ENCODE measurements around the gene SLC22A1.
"Not testable (repeated sequence)": the region's sequence is repeated elsewhere in the genome, so short reads cannot be mapped to it uniquely, and the experiment has no call there.

SLC22A1 gene

DNA sequence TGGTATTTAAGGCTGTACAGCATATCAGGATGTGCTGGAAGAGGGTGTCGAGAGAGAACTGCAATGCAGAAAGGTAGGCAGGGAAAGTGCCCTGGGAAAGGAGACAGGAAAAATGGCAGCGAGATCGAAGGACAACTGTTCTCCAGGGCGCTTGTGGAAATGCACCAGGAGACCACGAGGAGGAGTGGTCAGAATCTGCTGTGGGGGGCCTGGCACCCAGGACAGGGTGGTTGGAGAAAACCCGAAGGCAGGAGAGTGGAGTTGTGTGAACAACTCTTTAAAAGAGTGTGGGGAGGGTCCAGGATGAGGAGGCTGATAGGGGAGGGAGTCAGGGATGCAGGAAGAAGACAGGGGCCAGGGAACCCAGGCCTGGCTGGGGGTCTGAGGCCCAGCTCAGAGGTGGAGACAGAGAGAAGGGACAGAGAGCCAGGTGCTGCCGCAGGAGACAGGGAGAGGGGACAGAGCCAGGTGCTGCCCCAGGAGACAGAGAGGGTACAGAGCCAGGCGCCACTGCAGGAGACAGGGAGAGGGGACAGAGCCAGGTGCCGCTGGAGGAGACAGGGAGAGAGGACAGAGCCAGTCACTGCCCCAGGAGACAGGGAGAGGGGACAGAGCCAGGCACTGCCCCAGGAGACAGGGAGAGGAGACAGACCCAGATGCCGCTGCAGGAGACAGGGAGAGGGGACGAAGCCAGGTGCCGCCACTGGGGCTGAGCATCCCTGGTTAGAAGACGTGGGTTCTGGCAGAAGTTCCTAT, 9.3 kb downstream of the SLC22A1 start:
- H3K4me3 ChIP-seq (ENCODE audit: low read length), result no peak overlapping the region
- TF ChIP-seq, protein P1, sequence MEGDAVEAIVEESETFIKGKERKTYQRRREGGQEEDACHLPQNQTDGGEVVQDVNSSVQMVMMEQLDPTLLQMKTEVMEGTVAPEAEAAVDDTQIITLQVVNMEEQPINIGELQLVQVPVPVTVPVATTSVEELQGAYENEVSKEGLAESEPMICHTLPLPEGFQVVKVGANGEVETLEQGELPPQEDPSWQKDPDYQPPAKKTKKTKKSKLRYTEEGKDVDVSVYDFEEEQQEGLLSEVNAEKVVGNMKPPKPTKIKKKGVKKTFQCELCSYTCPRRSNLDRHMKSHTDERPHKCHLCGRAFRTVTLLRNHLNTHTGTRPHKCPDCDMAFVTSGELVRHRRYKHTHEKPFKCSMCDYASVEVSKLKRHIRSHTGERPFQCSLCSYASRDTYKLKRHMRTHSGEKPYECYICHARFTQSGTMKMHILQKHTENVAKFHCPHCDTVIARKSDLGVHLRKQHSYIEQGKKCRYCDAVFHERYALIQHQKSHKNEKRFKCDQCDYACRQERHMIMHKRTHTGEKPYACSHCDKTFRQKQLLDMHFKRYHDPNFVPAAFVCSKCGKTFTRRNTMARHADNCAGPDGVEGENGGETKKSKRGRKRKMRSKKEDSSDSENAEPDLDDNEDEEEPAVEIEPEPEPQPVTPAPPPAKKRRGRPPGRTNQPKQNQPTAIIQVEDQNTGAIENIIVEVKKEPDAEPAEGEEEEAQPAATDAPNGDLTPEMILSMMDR (conservative IDR thresholded peaks at IDR 0.05; ENCODE audit: low read length), result no peak
- DNase-seq (ENCODE audit: low read depth), result no peak

DNA sequence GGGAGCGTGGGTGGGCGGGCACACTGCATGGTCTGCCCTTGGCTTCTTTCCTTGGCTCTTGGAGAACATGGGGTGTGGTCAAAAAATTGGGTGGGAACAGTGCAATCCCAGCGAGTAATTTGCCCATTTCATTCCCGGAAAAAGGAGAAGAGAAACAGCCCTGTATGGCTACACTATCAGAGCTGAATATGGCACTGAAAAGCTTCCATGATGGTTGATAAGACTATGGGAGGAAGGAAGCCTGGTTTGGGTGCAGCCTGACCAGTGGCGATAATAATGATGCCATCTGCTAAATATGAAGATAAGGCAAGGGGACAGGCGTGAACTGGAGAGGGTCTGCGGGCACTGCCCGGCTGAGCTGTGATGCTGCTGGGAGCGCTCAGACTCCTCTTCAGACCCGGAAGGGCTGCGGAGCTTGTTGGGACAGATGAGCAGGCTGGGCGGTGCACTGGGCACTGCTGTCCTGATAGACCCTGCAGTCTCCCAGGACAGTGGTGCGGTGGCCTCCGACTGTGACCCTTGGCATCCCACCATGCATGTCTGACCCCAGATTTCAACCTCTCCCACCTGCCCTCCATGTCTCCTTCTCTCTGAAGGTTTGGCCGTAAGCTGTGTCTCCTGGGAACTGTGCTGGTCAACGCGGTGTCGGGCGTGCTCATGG, 10.2 kb downstream of the SLC22A1 start:
- H3K4me3 ChIP-seq (ENCODE audit: low read length), result no peak overlapping the region
- TF ChIP-seq, protein P1 (conservative IDR thresholded peaks at IDR 0.05; ENCODE audit: low read length), result no peak
- DNase-seq (ENCODE audit: low read depth), result no peak

DNA sequence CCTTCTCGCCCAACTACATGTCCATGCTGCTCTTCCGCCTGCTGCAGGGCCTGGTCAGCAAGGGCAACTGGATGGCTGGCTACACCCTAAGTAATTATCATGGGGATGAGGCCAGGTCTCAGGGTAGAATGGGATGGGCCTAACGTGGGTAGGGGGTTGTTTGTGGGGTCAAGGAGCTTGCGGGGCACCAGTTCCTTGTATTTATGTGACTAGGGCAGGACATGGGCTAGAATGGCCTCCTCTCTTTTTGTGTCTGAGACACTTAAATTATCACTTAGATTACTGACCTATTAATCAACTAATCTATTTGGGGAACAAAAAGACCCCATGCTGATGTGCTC, 10.7 kb downstream of the SLC22A1 start:
- no peak overlapping the region for H3K4me3 ChIP-seq (ENCODE audit: low read length)
- TF ChIP-seq, protein P1 (conservative IDR thresholded peaks at IDR 0.05; ENCODE audit: low read length), result no peak
- no peak for DNase-seq (ENCODE audit: low read depth)

DNA sequence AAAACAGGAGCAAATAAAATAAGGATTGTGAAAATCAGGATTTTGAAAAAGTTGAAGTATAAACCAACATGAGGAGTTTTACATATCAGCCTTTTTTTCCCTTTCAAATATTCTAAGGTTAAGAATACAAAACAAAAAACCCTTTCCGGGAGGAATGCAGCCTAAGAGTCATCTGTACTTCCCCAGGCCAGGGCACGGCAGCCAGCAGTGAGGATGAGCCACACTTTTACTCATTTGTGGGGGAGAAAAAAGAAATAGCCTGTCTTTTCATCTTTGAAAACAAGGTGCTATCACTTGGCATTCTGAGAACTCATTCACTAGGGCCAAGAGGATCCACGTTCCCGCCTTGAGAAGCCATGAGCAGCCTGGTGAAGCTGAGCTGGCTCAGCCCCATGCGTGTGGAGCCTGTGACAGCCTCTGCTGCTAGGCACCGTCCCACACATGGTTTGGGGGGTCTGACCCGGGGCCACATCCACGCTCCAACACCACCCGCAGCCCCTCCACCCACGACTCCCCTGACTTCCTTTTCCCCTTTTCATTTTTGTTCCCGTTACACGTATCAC, 11.2 kb downstream of the SLC22A1 start:
- TF ChIP-seq, protein P1 (conservative IDR thresholded peaks at IDR 0.05; ENCODE audit: low read length), result no peak
- DNase-seq (ENCODE audit: low read depth), result no peak
- H3K4me3 ChIP-seq (ENCODE audit: low read length), result no peak overlapping the region

DNA sequence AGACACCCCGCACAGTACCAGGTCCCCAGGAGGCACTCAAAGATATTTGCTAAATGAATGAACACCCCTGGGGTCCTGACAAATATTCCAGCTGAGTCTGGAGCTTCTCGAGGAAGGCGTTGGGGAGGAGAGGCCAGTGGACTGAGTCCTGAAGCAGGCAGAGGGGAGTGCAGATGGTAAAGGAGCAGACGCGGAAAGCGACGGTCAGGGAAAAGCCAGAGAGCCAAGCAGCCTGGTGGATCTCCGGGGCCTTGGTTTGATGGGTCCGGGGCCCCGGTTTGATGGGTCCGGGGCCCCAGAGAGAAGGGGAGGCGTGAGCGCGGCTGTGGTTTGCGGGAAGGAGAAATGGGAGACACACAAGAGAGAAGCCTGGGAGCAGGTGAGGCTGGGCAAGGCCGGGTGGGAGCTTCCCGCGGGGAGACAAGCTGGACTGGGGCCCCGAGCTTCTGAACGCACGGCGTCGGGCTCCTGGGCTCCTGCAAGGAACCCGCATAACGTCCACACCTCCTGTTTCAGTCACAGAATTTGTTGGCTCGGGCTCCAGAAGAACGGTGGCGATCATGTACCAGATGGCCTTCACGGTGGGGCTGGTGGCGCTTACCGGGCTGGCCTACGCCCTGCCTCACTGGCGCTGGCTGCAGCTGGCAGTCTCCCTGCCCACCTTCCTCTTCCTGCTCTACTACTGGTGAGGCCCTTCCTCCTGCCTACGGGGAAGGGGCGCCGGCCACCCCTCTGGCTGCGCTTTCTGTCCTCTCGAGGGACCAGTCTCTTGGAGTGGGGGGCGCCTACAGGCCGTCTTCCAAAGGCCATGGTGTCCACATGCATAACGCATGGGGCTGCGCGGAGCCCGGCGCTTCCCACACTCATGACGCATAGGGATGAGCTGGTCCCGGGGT, 12.1 kb downstream of the SLC22A1 start:
- no peak for DNase-seq (ENCODE audit: low read depth)
- TF ChIP-seq, protein P1 (conservative IDR thresholded peaks at IDR 0.05; ENCODE audit: low read length), result no peak
- H3K4me3 ChIP-seq (ENCODE audit: low read length), result no peak overlapping the region

DNA sequence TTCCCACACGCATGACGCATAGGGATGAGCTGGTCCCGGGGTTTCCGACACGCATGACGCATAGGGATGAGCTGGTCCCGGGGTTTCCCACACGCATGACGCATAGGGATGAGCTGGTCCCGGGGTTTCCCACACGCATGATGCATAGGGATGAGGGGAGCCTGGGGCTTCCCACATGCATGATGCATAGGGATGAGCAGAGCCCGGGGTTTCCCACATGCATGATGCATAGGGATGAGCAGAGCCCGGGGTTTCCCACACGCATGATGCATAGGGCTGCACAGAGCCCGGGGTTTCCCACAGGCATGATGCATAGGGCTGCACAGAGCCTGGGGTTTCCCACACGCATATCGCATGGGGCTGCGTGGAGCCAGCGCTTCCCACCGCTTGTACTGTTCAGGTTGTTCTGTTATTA, 12.7 kb downstream of the SLC22A1 start:
- H3K4me3 ChIP-seq (ENCODE audit: low read length); DNase-seq (ENCODE audit: low read depth): not testable (repeated sequence)
